ENCODE data around the gene TNPO1.

TNPO1 gene

DNA sequence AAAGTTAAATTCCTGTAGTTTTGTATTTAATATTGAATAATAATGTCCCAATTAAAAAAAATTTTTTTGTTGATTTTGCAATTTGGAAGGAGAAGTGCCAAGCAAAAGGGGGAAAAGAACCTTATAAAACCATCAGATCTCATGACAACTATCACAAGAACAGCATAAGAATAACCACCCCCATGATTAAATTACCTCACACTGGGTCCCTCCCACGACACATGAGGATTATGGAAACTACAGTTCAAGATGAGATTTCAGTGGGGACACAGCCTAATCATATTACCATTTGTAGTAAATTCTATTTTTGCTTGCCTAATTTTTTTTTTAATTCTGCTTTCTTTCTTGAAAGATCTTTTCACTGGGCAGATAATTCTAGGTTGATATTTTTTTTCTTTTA, 106.0 kb downstream of the TNPO1 start:
- TF ChIP-seq CEBPB (IDR thresholded peaks at IDR 0.05) (no peak), TCF12 (IDR thresholded peaks at IDR 0.05; ENCODE audit: low read depth) (no peak), ZBTB7A (IDR thresholded peaks at IDR 0.05; ENCODE audit: low read depth) (no peak), EGR1 (IDR thresholded peaks at IDR 0.05) (no peak), YY1 (IDR thresholded peaks at IDR 0.05; ENCODE audit: low read depth) (no peak), TEAD4 (IDR thresholded peaks at IDR 0.05) (no peak), RAD21 (IDR thresholded peaks at IDR 0.05; ENCODE audit: low read depth) (no peak), CREB1 (IDR thresholded peaks at IDR 0.05; ENCODE audit: low read depth) (no peak), FOXM1 (IDR thresholded peaks at IDR 0.05; ENCODE audit: borderline replicate concordance, low read depth) (no peak)
- TF ChIP-seq, protein P1, sequence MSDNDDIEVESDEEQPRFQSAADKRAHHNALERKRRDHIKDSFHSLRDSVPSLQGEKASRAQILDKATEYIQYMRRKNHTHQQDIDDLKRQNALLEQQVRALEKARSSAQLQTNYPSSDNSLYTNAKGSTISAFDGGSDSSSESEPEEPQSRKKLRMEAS (IDR thresholded peaks at IDR 0.05) = no peak

DNA sequence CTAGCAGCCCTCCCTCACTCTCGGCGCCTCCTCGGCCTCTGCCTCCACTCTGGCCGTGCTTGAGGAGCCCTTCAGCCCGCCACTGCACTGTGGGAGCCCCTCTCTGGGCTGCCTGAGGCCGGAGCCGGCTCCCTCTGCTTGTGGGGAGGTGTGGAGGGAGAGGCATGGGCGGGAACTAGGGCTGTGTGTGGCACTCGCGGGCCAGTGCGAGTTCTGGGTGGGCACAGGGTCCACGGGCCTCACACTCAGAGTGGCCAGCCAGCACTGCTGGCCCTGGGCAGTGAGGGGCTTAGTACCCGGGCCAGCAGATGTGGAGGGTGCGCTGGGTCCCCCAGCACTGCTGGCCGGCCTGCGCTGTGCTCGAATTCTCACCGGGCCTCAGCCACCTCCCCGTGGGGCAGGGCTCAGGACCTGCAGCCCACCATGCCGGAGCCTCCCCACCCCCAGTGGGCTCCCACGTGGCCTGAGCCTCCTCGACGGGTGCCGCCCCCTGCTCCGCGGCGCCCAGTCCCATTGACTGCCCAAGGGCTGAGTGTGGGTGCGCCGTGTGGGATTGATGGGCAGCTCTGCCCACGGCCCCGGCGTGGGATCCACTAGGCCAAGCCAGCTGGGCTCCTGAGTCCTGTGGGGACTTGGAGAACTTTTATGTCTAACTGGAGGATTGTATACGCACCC, 109.0 kb downstream of the TNPO1 start:
- TF ChIP-seq EP300 (IDR thresholded peaks at IDR 0.05; ENCODE audit: borderline replicate concordance) (no peak), YY1 (IDR thresholded peaks at IDR 0.05; ENCODE audit: low read depth) (no peak), TCF12 (IDR thresholded peaks at IDR 0.05; ENCODE audit: low read depth) (no peak), FOXM1 (IDR thresholded peaks at IDR 0.05; ENCODE audit: borderline replicate concordance, low read depth) (no peak), ZBTB7A (IDR thresholded peaks at IDR 0.05; ENCODE audit: low read depth) (no peak), CREB1 (IDR thresholded peaks at IDR 0.05; ENCODE audit: low read depth) (no peak), RAD21 (IDR thresholded peaks at IDR 0.05; ENCODE audit: low read depth) (no peak), EGR1 (IDR thresholded peaks at IDR 0.05) (no peak), TEAD4 (IDR thresholded peaks at IDR 0.05) (no peak), CEBPB (IDR thresholded peaks at IDR 0.05) (no peak), NFIC (IDR thresholded peaks at IDR 0.05) (no peak), TAF1 (IDR thresholded peaks at IDR 0.05; ENCODE audit: low read depth) (no peak)
- TF ChIP-seq, protein P2, sequence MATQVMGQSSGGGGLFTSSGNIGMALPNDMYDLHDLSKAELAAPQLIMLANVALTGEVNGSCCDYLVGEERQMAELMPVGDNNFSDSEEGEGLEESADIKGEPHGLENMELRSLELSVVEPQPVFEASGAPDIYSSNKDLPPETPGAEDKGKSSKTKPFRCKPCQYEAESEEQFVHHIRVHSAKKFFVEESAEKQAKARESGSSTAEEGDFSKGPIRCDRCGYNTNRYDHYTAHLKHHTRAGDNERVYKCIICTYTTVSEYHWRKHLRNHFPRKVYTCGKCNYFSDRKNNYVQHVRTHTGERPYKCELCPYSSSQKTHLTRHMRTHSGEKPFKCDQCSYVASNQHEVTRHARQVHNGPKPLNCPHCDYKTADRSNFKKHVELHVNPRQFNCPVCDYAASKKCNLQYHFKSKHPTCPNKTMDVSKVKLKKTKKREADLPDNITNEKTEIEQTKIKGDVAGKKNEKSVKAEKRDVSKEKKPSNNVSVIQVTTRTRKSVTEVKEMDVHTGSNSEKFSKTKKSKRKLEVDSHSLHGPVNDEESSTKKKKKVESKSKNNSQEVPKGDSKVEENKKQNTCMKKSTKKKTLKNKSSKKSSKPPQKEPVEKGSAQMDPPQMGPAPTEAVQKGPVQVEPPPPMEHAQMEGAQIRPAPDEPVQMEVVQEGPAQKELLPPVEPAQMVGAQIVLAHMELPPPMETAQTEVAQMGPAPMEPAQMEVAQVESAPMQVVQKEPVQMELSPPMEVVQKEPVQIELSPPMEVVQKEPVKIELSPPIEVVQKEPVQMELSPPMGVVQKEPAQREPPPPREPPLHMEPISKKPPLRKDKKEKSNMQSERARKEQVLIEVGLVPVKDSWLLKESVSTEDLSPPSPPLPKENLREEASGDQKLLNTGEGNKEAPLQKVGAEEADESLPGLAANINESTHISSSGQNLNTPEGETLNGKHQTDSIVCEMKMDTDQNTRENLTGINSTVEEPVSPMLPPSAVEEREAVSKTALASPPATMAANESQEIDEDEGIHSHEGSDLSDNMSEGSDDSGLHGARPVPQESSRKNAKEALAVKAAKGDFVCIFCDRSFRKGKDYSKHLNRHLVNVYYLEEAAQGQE (IDR thresholded peaks at IDR 0.05; ENCODE audit: low read depth) = no peak
- TF ChIP-seq, protein P3, sequence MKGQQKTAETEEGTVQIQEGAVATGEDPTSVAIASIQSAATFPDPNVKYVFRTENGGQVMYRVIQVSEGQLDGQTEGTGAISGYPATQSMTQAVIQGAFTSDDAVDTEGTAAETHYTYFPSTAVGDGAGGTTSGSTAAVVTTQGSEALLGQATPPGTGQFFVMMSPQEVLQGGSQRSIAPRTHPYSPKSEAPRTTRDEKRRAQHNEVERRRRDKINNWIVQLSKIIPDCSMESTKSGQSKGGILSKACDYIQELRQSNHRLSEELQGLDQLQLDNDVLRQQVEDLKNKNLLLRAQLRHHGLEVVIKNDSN (IDR thresholded peaks at IDR 0.05) = no peak
- TF ChIP-seq, protein P1 (IDR thresholded peaks at IDR 0.05) = no peak

DNA sequence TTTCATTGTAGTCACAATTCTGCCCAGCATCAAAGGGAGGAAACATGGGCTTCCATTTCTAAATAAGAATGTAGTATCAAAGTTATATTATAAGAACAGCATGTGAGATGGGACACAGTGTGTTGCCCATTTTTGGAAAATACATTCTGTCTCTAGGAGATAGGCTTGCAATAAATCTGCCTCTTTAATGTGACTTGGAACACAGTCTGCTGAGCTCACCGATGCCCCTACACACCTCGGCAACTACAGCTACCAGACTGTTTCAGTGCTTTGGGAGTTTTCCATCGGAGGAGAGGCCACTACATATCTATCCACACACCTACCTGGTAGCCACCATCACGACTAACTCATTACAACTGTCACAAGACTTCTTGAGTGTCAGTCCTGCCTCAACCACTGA, 120.4 kb downstream of the TNPO1 start:
- TF ChIP-seq ZBTB7A (IDR thresholded peaks at IDR 0.05; ENCODE audit: low read depth) = no peak

DNA sequence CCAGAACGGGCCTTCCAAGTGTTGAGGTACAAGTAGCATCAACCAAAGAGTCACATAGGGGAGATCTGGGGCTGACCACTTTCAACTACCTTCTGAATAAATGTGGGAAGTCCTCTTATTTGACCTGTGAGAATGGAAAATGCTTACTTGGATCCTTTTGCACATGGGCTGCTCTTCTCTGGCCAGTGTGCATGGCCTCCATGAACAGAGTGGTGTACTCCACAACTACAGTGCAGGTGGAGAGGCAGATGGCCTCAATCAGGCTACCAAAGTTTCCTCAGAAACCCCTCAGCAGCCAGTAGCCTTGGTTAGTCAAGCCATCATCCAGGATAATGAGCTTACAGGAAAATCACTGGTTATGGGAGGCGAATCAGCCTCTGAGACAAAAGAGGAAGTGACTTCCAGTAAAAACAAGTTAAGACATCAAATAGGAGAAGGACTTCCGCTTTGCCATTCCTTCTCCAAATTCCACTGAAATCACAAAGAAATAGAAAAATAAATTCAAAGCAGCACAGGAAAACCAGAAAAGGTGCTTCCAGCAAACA, 121.1 kb downstream of the TNPO1 start:
- TF ChIP-seq, protein P3 (IDR thresholded peaks at IDR 0.05) = no peak
- TF ChIP-seq RAD21 (IDR thresholded peaks at IDR 0.05; ENCODE audit: low read depth) (no peak), NFIC (IDR thresholded peaks at IDR 0.05) (no peak), TEAD4 (IDR thresholded peaks at IDR 0.05) (no peak), CREB1 (IDR thresholded peaks at IDR 0.05; ENCODE audit: low read depth) (no peak), EGR1 (IDR thresholded peaks at IDR 0.05) (no peak), ZBTB7A (IDR thresholded peaks at IDR 0.05; ENCODE audit: low read depth) (no peak), TCF12 (IDR thresholded peaks at IDR 0.05; ENCODE audit: low read depth) (no peak), FOXM1 (IDR thresholded peaks at IDR 0.05; ENCODE audit: borderline replicate concordance, low read depth) (no peak), YY1 (IDR thresholded peaks at IDR 0.05; ENCODE audit: low read depth) (no peak)

DNA sequence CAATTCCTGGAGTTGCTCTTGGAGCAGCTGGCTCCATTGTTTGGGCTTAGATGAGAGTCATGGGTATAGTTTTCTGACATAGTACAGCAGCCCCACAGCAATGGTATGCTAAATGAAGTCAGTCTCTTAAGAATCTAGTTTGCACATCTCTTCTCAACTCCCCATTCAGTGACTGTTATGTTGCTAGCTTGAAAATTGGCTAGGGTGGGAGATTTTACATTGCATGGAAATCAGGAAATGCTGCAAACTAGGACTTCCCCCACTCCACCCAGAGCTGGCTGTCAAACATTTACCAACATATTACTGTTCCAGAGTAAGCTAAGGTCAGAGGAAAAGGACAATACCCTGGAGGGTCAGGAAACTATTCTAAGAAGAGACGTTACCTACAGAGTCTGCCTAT, 121.7 kb downstream of the TNPO1 start:
- TF ChIP-seq ZBTB7A (IDR thresholded peaks at IDR 0.05; ENCODE audit: low read depth) (no peak), YY1 (IDR thresholded peaks at IDR 0.05; ENCODE audit: low read depth) (no peak)
- TF ChIP-seq, protein P3 (IDR thresholded peaks at IDR 0.05) = no peak

DNA sequence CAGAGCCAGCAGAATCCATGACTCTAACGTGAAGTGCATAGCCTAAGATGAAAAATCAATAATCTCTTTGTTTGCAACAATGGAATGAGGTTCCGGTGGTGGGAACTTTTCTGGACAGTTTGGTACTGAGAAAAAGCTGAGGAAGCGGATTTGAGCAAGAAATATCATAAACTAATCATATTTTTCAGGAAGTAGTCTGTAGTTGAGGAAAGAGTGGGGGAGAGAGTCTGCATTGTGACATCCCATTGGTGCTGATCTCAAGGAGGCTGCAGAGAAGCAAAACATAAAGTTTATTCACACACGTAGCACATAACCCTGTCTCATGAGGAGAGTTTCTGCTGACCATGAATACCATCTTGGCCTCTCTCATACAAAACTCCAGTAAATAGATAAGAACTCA, 123.6 kb downstream of the TNPO1 start:
- no peak for TF ChIP-seq YY1 (IDR thresholded peaks at IDR 0.05; ENCODE audit: low read depth)
- TF ChIP-seq TCF12 (IDR thresholded peaks at IDR 0.05; ENCODE audit: low read depth) = no peak
- TF ChIP-seq RAD21 (IDR thresholded peaks at IDR 0.05; ENCODE audit: low read depth) = no peak
- TF ChIP-seq CREB1 (IDR thresholded peaks at IDR 0.05; ENCODE audit: low read depth) = no peak

DNA sequence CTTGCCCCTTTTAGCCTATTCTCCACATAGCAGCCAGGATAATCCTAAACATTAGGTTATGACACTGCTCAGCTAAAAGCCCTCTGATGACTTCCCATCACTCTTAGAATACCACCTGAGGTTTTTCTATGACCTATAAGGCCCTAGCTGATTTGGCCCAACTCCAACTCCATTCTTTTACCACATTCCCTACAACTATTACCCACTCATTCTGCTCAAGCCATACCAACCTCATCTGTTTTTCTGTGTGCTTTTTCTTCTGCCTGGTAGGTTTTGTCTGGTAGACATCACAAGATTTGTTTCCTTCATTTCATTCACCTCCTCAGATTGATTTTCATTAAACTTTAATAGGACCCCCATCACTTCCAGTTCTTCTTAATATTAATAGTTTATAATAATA, 126.8 kb downstream of the TNPO1 start:
- no peak for TF ChIP-seq NFIC (IDR thresholded peaks at IDR 0.05)
- TF ChIP-seq, protein P1 (IDR thresholded peaks at IDR 0.05) = no peak
- no peak for TF ChIP-seq TCF12 (IDR thresholded peaks at IDR 0.05; ENCODE audit: low read depth)

All from Ishikawa (cell line).